Measurements from ENCODE around the gene UNC5B.

UNC5B gene

DNA sequence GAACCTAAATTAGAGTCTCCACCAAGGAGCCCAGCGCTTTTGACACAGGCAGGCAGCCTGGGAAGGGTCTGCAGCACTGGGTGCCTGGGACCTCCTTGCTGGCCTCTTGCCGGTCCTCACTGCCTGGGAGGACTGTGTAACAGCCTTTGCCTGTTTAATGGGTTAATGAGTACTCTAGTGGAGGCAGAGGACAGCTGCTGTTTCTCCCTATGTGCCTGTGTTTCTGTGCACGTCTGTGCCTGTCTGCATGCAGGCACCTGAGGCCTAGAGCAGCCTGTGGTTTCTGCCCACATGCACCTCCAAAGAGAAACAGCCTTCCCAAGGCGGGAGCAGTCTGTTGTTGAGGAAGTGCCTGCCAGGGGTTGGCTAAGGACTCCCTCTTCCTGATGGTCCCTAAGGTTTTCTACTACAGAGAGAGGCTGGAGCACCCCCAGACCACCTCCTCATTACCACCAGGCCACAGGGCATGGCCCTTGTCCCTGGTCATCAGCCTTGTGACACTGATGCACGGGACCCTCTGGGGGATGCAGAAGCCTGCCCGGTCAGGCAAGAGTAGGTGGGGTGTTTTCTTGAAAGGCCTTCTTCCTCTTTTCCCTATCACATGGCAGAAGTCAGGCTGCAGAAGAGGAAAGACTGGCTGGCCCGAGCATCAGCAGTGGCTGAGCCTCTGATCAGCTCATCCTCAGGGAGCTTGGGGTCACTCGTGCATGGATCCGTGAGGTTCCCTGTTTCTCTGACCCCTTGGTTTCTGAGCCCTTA, 120.9 kb downstream of the UNC5B start:
- DNase-seq (ENCODE audit: low read depth) = peak; percentile 91
- H3K4me3 ChIP-seq (ENCODE audit: low read length) = no peak overlapping the region
- TF ChIP-seq, protein P1, sequence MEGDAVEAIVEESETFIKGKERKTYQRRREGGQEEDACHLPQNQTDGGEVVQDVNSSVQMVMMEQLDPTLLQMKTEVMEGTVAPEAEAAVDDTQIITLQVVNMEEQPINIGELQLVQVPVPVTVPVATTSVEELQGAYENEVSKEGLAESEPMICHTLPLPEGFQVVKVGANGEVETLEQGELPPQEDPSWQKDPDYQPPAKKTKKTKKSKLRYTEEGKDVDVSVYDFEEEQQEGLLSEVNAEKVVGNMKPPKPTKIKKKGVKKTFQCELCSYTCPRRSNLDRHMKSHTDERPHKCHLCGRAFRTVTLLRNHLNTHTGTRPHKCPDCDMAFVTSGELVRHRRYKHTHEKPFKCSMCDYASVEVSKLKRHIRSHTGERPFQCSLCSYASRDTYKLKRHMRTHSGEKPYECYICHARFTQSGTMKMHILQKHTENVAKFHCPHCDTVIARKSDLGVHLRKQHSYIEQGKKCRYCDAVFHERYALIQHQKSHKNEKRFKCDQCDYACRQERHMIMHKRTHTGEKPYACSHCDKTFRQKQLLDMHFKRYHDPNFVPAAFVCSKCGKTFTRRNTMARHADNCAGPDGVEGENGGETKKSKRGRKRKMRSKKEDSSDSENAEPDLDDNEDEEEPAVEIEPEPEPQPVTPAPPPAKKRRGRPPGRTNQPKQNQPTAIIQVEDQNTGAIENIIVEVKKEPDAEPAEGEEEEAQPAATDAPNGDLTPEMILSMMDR (IDR thresholded peaks at IDR 0.05; ENCODE audit: insufficient read depth, low read depth, low read length, missing control alignments) = no peak

DNA sequence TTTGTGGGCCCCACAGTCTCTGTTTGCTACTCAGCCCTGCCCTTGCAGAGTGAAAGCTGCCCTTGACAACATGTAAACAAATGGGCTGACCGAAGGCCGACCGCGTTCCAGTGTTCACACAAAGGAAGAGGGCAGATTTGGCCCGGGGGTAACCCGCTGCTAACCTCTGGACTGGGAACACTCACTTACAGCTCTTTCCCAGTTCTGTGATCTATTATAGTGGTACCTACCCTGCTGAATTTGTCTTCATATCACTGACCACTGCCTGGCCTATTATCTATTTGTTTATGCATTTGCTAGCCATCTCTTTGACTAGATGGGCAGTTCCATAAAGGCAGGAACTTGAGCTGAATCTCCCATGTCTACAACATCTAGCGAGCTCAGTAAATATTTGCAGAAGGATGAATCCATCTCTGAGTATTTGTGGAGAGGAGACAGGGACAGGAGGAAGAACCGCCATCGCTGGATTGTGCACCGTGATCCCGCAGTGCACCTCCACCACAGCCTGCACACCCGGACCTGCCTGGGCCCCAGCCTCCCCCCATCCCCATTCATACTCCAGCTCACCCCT, 121.9 kb downstream of the UNC5B start:
- no peak for DNase-seq (ENCODE audit: low read depth)
- TF ChIP-seq, protein P1 (IDR thresholded peaks at IDR 0.05; ENCODE audit: insufficient read depth, low read depth, low read length, missing control alignments) = no peak

DNA sequence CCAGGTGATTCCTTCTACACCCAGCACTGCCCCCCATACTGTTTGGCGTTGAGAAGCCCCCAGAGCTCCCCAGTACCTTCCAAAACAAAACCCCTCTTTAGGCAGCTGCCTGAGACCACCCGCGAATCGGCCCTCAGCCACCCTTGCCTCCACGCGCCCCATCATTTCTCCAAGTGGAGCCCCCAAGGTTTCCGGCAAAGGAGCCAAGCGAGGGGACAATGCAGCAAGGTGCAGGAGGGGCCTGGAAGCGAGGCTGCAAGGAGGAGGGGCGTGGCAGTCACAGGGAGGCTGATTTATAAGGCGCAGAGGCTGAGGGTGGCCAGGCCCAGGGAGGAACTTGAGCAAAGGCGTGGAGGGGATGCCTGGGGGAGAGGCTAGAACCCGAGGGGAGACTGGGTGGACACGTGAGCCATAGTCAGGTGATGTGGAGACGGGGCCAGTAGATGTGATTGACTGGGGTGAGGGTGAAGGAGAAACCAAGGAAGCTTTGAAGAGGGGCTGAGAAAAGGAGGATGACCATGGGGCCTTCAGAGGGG, 122.9 kb downstream of the UNC5B start:
- TF ChIP-seq, protein P1 (IDR thresholded peaks at IDR 0.05; ENCODE audit: insufficient read depth, low read depth, low read length, missing control alignments) = no peak
- DNase-seq (ENCODE audit: low read depth) = no peak
- H3K4me3 ChIP-seq (ENCODE audit: low read length) = no peak overlapping the region

More for the DNA sequence above, 121.9 kb downstream of the UNC5B start:
- H3K4me3 ChIP-seq (ENCODE audit: low read length) = no peak overlapping the region

- H3K4me3 ChIP-seq (ENCODE audit: low read length) = no peak overlapping the region
- TF ChIP-seq, protein P1 (IDR thresholded peaks at IDR 0.05; ENCODE audit: insufficient read depth, low read depth, low read length, missing control alignments) = no peak
- DNase-seq (ENCODE audit: low read depth) = no peak
Observed at GRCh38 chr10:71336632-71337031, 124.3 kb downstream of the UNC5B start.

GRCh38 chr10:71337219-71337701, 124.9 kb downstream of the UNC5B start:
- TF ChIP-seq, protein P1 (IDR thresholded peaks at IDR 0.05; ENCODE audit: insufficient read depth, low read depth, low read length, missing control alignments) = no peak
- no peak for DNase-seq (ENCODE audit: low read depth)
- no peak overlapping the region for H3K4me3 ChIP-seq (ENCODE audit: low read length)

DNA sequence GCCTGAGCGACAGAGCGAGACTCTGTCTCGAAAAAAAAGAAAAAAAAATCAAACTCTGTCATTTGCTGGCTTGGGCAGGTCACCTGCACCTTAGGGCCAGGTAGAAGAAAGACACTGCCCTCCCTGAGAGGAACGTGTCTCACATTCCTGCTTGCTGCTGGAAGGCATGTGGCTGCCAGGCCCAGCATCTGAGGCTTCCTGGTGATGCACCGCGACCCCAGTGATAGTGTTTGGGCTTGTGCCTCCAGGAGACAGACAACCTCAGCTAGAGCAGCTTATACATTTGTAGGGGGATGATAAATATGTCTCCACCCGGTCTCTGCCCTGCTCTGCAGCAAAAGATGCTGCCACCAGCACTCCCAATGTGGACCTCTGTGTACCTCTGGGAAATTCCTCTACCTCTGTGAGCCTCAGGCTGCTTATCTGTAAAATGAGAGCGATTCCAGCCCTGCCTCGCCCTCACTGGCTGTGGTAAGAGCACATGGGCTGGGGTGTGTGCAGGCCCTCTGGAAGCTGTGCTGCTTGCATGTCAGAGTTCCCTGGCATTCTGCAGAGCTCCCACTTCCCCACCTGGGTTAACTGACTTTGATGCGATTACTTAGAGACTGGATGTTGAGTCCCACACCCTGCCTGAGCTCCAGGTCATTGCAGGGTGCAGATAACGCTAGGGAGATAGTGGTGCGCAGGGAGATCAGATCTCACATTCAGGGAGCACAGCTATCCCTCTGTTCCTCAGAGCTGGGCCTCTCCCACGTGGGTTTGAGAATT, 126.5 kb downstream of the UNC5B start:
- H3K4me3 ChIP-seq (ENCODE audit: low read length) = no peak overlapping the region
- TF ChIP-seq, protein P1 (IDR thresholded peaks at IDR 0.05; ENCODE audit: insufficient read depth, low read depth, low read length, missing control alignments) = no peak
- DNase-seq (ENCODE audit: low read depth) = peak; percentile 32
